Measurements from ENCODE around the gene E2F1. TPM values are rescaled to one million over a fixed set of nuclear protein-coding genes. Genes with fewer than 3 reads are reported as not detected.

Gene E2F1
- total RNA-seq, 1 experiment from 2014 or later: 44.2 TPM

DNA sequence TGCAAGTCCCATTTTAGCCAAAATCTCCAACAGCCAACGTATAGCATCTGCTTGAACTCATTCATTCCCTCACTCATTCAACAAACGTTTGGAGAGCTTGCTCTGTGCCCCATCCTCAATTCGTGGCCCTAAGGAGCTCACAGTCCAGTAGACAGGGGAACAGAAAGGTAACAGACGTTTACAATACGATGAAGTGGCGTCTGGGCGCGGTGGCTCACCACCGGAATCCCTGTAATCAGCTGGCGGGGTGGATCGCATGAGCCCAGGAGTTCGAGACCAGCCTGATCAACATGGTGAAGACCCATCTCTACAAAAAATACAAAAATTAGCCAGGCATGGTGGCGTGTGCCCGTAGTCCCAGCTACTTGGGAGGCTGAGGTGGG, 790 bp upstream of the E2F1 start:
- H3K4me1 Mint-ChIP-seq: peaks cover 25% of the 10 kb centered on the region
- H3K36me3 Mint-ChIP-seq: no peaks in the 10 kb centered on the region
- ChIA-PET POLR2A (no interaction called here), CTCF (interaction anchor here (0.6 to 1.7 kb wide), 7 partner anchors 19 to 216 kb away, joined by 3 to 7 read pairs (median 4); partner anchors contain the start of genes ACTL10, PXMP4 and ZNF341)
- H3K9me3 Mint-ChIP-seq: no peaks in the 10 kb centered on the region
- peak overlapping the region; percentile 60 for H3K4me3 Mint-ChIP-seq
- peaks cover 30% of the 10 kb centered on the region for H3K27me3 Mint-ChIP-seq (ENCODE audit: low read depth)
- TF ChIP-seq ATF1 (CRISPR knock-in tag; IDR thresholded peaks at IDR 0.05): no peak
- TF ChIP-seq CREM (CRISPR knock-in tag; IDR thresholded peaks at IDR 0.05): no peak
- no peak for TF ChIP-seq ETV6 (CRISPR knock-in tag; IDR thresholded peaks at IDR 0.05)
- TF ChIP-seq PRRX2 (CRISPR knock-in tag; IDR thresholded peaks at IDR 0.05): no peak
- TF ChIP-seq, protein P1, sequence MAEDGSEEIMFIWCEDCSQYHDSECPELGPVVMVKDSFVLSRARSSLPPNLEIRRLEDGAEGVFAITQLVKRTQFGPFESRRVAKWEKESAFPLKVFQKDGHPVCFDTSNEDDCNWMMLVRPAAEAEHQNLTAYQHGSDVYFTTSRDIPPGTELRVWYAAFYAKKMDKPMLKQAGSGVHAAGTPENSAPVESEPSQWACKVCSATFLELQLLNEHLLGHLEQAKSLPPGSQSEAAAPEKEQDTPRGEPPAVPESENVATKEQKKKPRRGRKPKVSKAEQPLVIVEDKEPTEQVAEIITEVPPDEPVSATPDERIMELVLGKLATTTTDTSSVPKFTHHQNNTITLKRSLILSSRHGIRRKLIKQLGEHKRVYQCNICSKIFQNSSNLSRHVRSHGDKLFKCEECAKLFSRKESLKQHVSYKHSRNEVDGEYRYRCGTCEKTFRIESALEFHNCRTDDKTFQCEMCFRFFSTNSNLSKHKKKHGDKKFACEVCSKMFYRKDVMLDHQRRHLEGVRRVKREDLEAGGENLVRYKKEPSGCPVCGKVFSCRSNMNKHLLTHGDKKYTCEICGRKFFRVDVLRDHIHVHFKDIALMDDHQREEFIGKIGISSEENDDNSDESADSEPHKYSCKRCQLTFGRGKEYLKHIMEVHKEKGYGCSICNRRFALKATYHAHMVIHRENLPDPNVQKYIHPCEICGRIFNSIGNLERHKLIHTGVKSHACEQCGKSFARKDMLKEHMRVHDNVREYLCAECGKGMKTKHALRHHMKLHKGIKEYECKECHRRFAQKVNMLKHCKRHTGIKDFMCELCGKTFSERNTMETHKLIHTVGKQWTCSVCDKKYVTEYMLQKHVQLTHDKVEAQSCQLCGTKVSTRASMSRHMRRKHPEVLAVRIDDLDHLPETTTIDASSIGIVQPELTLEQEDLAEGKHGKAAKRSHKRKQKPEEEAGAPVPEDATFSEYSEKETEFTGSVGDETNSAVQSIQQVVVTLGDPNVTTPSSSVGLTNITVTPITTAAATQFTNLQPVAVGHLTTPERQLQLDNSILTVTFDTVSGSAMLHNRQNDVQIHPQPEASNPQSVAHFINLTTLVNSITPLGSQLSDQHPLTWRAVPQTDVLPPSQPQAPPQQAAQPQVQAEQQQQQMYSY (CRISPR knock-in tag; IDR thresholded peaks at IDR 0.05): no peak
- TF ChIP-seq, protein P2, sequence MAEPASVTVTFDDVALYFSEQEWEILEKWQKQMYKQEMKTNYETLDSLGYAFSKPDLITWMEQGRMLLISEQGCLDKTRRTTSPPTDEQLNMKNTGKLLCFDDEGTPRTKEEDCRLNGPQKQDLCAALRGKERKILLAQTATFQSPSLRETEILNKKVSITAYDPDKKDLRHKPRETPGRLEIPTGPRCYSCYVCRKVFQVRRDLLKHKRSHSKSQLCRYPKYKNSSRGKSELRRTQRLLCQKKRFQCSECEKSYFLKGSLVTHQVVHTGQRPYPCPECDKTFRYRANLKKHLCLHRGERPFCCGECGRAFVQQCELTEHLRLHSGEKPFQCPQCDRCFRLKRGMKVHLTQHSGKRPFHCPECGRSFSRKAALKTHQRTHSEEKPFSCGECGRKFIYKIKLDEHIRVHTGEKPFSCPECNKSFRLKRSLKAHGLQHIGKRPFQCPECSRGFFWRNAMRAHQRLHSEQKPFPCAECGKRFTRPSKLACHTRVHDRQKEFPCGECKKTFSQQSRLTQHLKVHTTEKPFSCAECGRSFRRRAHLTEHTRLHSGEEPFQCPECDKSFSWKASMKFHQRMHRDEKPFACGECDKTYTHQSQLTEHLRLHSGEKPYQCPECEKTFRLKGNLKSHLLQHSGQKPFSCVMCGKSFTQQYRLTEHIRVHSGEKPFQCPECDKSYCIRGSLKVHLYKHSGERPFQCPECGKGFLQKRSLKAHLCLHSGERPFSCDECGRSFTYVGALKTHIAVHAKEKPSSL (CRISPR knock-in tag; conservative IDR thresholded peaks at IDR 0.05): no peak
- TF ChIP-seq, protein P3, sequence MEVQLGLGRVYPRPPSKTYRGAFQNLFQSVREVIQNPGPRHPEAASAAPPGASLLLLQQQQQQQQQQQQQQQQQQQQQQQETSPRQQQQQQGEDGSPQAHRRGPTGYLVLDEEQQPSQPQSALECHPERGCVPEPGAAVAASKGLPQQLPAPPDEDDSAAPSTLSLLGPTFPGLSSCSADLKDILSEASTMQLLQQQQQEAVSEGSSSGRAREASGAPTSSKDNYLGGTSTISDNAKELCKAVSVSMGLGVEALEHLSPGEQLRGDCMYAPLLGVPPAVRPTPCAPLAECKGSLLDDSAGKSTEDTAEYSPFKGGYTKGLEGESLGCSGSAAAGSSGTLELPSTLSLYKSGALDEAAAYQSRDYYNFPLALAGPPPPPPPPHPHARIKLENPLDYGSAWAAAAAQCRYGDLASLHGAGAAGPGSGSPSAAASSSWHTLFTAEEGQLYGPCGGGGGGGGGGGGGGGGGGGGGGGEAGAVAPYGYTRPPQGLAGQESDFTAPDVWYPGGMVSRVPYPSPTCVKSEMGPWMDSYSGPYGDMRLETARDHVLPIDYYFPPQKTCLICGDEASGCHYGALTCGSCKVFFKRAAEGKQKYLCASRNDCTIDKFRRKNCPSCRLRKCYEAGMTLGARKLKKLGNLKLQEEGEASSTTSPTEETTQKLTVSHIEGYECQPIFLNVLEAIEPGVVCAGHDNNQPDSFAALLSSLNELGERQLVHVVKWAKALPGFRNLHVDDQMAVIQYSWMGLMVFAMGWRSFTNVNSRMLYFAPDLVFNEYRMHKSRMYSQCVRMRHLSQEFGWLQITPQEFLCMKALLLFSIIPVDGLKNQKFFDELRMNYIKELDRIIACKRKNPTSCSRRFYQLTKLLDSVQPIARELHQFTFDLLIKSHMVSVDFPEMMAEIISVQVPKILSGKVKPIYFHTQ (CRISPR knock-in tag; IDR thresholded peaks at IDR 0.05): no peak
- TF ChIP-seq TEAD1 (CRISPR knock-in tag; IDR thresholded peaks at IDR 0.05): no peak
- TF ChIP-seq FOXK1 (CRISPR knock-in tag; IDR thresholded peaks at IDR 0.05): no peak
- TF ChIP-seq, protein P4, sequence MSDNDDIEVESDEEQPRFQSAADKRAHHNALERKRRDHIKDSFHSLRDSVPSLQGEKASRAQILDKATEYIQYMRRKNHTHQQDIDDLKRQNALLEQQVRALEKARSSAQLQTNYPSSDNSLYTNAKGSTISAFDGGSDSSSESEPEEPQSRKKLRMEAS (CRISPR knock-in tag; IDR thresholded peaks at IDR 0.05): no peak
- TF ChIP-seq ZNF138 (CRISPR knock-in tag; conservative IDR thresholded peaks at IDR 0.05): no peak
- no peak for TF ChIP-seq RELA (CRISPR knock-in tag; IDR thresholded peaks at IDR 0.05; ENCODE audit: borderline replicate concordance)
- TF ChIP-seq ZNF416 (CRISPR knock-in tag; IDR thresholded peaks at IDR 0.05): no peak
- TF ChIP-seq, protein P5, sequence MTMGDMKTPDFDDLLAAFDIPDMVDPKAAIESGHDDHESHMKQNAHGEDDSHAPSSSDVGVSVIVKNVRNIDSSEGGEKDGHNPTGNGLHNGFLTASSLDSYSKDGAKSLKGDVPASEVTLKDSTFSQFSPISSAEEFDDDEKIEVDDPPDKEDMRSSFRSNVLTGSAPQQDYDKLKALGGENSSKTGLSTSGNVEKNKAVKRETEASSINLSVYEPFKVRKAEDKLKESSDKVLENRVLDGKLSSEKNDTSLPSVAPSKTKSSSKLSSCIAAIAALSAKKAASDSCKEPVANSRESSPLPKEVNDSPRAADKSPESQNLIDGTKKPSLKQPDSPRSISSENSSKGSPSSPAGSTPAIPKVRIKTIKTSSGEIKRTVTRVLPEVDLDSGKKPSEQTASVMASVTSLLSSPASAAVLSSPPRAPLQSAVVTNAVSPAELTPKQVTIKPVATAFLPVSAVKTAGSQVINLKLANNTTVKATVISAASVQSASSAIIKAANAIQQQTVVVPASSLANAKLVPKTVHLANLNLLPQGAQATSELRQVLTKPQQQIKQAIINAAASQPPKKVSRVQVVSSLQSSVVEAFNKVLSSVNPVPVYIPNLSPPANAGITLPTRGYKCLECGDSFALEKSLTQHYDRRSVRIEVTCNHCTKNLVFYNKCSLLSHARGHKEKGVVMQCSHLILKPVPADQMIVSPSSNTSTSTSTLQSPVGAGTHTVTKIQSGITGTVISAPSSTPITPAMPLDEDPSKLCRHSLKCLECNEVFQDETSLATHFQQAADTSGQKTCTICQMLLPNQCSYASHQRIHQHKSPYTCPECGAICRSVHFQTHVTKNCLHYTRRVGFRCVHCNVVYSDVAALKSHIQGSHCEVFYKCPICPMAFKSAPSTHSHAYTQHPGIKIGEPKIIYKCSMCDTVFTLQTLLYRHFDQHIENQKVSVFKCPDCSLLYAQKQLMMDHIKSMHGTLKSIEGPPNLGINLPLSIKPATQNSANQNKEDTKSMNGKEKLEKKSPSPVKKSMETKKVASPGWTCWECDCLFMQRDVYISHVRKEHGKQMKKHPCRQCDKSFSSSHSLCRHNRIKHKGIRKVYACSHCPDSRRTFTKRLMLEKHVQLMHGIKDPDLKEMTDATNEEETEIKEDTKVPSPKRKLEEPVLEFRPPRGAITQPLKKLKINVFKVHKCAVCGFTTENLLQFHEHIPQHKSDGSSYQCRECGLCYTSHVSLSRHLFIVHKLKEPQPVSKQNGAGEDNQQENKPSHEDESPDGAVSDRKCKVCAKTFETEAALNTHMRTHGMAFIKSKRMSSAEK (CRISPR knock-in tag; IDR thresholded peaks at IDR 0.05; ENCODE audit: borderline replicate concordance): no peak
- TF ChIP-seq SMAD3 (CRISPR knock-in tag; IDR thresholded peaks at IDR 0.05; ENCODE audit: borderline replicate concordance): no peak
- TF ChIP-seq NR2C2 (CRISPR knock-in tag; IDR thresholded peaks at IDR 0.05): no peak
- TF ChIP-seq, protein P6, sequence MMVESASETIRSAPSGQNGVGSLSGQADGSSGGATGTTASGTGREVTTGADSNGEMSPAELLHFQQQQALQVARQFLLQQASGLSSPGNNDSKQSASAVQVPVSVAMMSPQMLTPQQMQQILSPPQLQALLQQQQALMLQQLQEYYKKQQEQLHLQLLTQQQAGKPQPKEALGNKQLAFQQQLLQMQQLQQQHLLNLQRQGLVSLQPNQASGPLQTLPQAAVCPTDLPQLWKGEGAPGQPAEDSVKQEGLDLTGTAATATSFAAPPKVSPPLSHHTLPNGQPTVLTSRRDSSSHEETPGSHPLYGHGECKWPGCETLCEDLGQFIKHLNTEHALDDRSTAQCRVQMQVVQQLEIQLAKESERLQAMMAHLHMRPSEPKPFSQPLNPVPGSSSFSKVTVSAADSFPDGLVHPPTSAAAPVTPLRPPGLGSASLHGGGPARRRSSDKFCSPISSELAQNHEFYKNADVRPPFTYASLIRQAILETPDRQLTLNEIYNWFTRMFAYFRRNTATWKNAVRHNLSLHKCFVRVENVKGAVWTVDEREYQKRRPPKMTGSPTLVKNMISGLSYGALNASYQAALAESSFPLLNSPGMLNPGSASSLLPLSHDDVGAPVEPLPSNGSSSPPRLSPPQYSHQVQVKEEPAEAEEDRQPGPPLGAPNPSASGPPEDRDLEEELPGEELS (CRISPR knock-in tag; IDR thresholded peaks at IDR 0.05): no peak
- no peak for TF ChIP-seq TCF7 (CRISPR knock-in tag; IDR thresholded peaks at IDR 0.05; ENCODE audit: low read depth)
- no peak for TF ChIP-seq ZNF317 (CRISPR knock-in tag; IDR thresholded peaks at IDR 0.05; ENCODE audit: borderline replicate concordance, low read depth)
- DNase-seq (ENCODE audit: low spot score) (no peak), ATAC-seq (no peak)
- peak overlapping the region; percentile 85 for H3K27ac Mint-ChIP-seq

Data from WTC11 (cell line).